ENCODE results near the gene GRID2IP.
A peak's percentile ranks its signal among the peaks of the same experiment; 100 is the strongest.

Gene GRID2IP

GRCh38 chr7:6447581-6448199 is 103.6 kb downstream of the GRID2IP start, which contains the start of gene DAGLB:
TSS of gene DAGLB (minus strand) at chr7:6447954. CDS start at chr7:6447842, 112 bp downstream.
- H3K27me3 Mint-ChIP-seq, result no peaks in the 10 kb centered on the region
- H3K9me3 Mint-ChIP-seq, result no peaks in the 10 kb centered on the region
- peak within 1 kb of the TSS; percentile 90 for H3K4me3 Mint-ChIP-seq
- DNase-seq (ENCODE audit: low spot score in 2 of 2) (peak; percentile 95 to 97), ATAC-seq (ENCODE audit: low read depth) (peak; percentile 87)
- H3K36me3 Mint-ChIP-seq, result peaks cover 15% of the 10 kb centered on the region
- H3K27ac Mint-ChIP-seq, result peak within 1 kb of the TSS; percentile 91
- H3K4me1 Mint-ChIP-seq, result peaks cover 15% of the 10 kb centered on the region

Measured in memory B cell (primary cell).